Thyroid gland (tissue), 4 donors: Measurements from ENCODE around the gene OR2AK2.

ENCODE experiments used
- POLR2A ChIP-seq, 2 donors: fragments of 450-650 bp; IDR thresholded peaks; one replicate each; pipeline ENCODE4 v1.6.1; 2017; ENCODE audit warnings: antibody characterized with exemption in 2 of 2, mild to moderate bottlenecking in 2 of 2, moderate library complexity in 1 of 2
- TF ChIP-seq, protein P1 (sequence below), 6 experiments: fragments of 200-600 bp in 3 of 6; fragments of 450-650 bp in 3 of 6; sonication (generic) in 3 of 6; IDR thresholded peaks; one replicate each; pipeline ENCODE4 v1.5.1; 2016 to 2019; ENCODE audit warnings: antibody characterized with exemption in 6 of 6, mild to moderate bottlenecking in 2 of 6, inconsistent platforms in 1 of 6, moderate library complexity in 1 of 6

- TF ChIP-seq, protein P1, sequence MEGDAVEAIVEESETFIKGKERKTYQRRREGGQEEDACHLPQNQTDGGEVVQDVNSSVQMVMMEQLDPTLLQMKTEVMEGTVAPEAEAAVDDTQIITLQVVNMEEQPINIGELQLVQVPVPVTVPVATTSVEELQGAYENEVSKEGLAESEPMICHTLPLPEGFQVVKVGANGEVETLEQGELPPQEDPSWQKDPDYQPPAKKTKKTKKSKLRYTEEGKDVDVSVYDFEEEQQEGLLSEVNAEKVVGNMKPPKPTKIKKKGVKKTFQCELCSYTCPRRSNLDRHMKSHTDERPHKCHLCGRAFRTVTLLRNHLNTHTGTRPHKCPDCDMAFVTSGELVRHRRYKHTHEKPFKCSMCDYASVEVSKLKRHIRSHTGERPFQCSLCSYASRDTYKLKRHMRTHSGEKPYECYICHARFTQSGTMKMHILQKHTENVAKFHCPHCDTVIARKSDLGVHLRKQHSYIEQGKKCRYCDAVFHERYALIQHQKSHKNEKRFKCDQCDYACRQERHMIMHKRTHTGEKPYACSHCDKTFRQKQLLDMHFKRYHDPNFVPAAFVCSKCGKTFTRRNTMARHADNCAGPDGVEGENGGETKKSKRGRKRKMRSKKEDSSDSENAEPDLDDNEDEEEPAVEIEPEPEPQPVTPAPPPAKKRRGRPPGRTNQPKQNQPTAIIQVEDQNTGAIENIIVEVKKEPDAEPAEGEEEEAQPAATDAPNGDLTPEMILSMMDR (IDR thresholded peaks at IDR 0.05): no peak
- TF ChIP-seq POLR2A (IDR thresholded peaks at IDR 0.05): no peak
These were observed at the start of gene OR2AK2 for GRCh38 chr1:247964933-247965332.
